ENCODE data around the gene DDX6.
"Not testable (repeated sequence)": the region's sequence is repeated elsewhere in the genome, so short reads cannot be mapped to it uniquely, and the experiment has no call there.

DDX6 gene

DNA sequence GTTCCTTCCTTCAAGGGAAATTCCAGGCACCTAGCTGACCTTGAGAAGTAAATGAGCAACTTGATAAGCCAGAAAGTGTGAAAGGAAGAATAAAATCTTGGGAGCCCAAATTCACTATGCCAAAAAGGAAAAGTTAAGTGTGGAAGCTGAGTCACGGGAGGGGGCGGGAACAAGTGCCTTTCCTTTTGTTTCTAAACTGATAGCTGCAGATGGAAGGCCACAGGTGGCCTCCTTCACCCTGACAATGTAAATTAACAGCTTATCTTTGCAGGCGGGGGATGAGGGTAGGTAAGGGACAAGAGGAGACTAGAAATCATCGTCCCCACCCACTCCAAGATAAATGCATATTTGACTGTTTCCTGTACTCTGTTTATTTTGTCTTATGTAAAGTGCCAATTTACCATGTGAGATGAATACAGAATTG is 75.1 kb downstream of the DDX6 start:
- 0 out of 2 replicates have a peak overlapping the region, but pooled peaks have one; percentile 18 for H3K27ac ChIP-seq
- TF ChIP-seq, protein P1, sequence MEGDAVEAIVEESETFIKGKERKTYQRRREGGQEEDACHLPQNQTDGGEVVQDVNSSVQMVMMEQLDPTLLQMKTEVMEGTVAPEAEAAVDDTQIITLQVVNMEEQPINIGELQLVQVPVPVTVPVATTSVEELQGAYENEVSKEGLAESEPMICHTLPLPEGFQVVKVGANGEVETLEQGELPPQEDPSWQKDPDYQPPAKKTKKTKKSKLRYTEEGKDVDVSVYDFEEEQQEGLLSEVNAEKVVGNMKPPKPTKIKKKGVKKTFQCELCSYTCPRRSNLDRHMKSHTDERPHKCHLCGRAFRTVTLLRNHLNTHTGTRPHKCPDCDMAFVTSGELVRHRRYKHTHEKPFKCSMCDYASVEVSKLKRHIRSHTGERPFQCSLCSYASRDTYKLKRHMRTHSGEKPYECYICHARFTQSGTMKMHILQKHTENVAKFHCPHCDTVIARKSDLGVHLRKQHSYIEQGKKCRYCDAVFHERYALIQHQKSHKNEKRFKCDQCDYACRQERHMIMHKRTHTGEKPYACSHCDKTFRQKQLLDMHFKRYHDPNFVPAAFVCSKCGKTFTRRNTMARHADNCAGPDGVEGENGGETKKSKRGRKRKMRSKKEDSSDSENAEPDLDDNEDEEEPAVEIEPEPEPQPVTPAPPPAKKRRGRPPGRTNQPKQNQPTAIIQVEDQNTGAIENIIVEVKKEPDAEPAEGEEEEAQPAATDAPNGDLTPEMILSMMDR (conservative IDR thresholded peaks at IDR 0.05): no peak

DNA sequence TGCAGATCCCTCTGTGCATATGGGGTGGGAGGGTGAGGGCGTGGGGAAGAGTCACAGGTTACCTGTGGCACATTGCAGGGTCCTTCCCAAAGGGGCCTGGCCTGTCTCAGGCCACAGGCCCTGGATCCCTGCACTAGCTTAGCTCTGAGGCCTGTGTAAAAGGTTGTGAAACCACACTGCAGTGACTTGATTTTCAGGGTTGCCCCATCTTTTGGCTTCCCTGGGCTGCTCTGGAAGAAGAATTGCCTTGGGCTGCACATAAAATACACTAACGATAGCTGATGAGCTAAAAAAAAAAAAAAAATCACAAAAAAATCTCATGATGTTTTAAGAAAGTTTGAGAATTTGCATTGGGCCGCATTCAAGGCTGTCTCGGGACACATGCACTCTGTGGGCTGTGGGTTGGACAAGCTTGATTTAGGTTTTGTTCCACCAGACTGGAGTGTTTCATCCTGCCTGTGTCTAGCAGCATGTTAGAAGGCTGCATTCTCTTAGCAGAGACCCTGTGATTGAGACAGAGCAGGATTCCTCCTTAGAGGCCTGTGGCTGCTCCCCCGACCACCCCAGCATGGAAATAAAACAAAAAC is 75.6 kb downstream of the DDX6 start:
- TF ChIP-seq, protein P1 (conservative IDR thresholded peaks at IDR 0.05): no peak
- 0 out of 2 replicates have a peak overlapping the region, but pooled peaks have one; percentile 18 for H3K27ac ChIP-seq

DNA sequence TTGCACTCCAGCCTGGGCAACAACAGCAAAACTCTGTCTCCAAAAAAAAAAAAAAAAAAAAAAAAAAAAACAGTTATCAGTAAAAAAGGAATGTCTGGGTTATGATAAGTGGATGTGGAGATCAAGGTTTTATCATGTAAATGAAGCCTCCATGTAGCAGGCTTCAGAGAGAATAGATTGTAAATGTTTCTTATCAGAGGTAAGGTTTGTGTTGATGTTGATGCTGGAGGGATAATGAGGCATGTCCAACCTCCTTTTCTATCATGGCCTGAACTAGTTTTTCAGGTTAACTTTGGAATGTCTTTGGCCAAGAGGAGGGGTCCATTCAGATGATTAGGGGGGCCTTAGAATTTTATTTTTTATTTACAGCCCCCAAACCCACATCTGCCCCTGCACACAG is 76.1 kb downstream of the DDX6 start:
- H3K27ac ChIP-seq: no peak overlapping the region
- TF ChIP-seq, protein P1 (conservative IDR thresholded peaks at IDR 0.05): no peak

DNA sequence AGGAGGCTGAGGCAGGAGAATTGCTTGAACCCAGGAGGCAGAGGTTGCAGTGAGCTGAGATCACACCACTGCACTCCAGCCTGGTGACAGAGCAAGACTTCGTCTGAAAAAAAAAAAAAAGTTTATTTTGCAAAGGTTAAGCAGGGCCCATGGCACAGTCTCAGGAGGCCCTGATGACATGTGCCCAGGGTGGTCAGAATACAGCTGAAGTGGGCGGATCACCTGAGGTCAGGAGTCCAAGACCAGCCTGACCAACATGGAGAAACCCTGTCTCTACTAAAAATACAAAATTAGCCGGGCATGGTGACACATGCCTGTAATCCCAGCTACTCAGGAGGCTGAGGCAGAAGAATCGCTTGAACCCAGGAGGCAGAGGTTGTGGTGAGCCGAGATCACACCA is 76.5 kb downstream of the DDX6 start:
- not testable (repeated sequence) for H3K27ac ChIP-seq

DNA sequence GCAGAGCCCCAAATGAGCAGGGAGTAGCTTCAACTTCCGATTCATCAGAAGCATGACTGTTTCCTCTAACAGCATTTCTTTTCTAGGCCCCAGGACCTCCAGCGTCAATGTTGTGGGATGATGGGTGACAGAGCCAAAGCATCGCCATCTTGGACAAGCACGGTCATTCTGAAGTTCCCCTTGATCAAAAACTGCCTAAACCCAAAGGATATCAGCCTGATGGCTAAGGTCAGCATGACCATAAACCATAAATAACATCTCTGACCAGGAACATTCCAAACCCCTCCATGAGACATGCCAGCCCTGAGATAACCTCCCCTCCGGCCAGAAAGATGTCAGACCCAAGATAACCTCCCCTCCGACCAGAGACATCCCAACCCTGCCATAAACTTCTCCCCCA is 82.7 kb downstream of the DDX6 start:
- no peak overlapping the region for H3K27ac ChIP-seq
- TF ChIP-seq, protein P1 (conservative IDR thresholded peaks at IDR 0.05): no peak

DNA sequence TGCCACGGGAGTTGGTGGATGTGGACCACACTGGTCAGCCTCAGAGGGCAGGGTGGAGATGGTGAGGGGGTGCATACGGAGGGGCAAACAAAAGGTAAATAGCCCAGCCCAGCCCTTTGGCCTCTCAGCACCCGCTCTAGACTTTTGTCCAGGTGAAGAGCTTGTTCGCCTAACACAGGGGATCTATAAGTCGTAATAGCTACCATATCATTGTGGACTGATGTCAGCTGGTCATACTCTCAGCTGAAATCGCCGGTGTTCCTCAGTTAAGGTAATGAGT is 84.5 kb downstream of the DDX6 start:
- TF ChIP-seq, protein P1 (conservative IDR thresholded peaks at IDR 0.05): no peak
- no peak overlapping the region for H3K27ac ChIP-seq

DNA sequence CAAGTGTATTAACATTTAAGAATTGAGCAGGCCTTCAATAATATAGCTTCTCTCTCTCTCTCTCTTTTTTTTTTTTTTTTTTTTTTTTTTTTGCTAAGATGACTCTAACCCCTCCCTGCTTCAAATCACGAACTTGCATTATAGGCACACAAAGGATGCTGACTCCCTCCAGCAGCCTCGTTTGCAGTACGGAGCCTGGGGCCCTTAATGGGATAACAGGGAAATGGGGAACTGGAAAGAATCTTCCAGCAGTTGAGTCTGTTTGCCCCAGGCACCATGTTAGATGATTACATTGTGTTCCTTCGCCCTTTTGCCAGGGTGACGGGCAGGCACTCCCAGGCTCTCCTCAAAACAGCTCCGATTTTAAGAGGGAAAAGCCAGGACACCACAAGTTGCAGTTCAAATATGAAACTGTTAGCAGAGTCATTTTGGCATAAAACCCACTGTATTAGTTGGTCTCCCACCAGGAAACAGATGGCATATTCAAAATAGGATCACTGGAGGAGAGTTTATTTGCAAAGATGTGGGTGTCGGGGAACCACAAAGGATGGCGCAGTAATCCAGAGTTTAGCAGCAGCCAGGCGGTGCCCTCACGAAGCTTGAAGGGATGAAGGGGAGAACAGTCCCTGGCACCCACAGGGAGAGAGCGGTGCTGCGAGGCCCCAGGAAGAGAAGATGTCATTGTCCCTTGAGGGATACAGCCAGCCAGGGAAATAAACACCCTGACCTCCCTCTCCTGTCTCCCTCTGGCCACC is 85.0 kb downstream of the DDX6 start:
- H3K27ac ChIP-seq: no peak overlapping the region
- TF ChIP-seq, protein P1 (conservative IDR thresholded peaks at IDR 0.05): no peak

DNA sequence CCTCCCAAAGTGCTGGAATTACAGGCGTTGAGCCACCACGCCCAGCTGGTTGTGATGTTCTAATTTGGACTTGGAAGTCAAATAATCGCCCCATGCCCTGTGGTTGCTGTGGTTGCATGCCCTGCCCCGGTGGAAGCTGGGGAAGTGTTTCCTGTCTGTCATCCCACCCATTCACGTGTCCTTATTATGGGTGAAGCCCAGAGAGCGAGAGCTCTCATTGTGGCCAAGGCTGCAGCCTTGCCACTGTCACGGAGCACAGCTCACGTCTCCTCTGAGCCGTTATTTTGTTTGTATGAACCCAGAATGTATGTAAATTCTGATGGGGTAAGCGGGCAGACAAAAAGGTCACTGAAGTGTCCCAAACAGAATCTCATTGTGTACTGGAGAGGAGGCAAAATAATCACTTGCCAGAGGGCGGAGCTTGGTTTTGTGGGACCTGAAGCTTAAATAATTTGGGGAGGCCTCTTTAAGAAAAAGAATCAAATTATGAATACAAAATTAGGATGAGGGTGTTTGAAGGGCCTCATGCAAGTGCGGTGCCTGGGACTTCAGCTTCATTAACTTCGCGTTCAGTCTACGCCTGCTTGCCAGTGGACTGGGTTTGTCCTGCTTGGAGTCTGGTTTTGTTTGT is 85.7 kb downstream of the DDX6 start:
- TF ChIP-seq, protein P1 (conservative IDR thresholded peaks at IDR 0.05): no peak

More for the DNA sequence above, 85.7 kb downstream of the DDX6 start:
- H3K27ac ChIP-seq: no peak overlapping the region

Data from VCaP (cell line).